Muscle layer of duodenum (tissue), 2 donors: ENCODE data around the gene TUBA4B.
A peak's percentile ranks its signal among the peaks of the same experiment; 100 is the strongest.

Experiments
- H3K27ac ChIP-seq: one replicate; pipeline ENCODE4 v1.7.0; 2013; ENCODE audit warnings: mild to moderate bottlenecking, low read length
- H3K27me3 ChIP-seq: one replicate; pipeline ENCODE4 v1.7.0; 2013; ENCODE audit warnings: low read depth, mild to moderate bottlenecking, control low read depth, low read length
- H3K36me3 ChIP-seq, 2 donors: one replicate each; pipeline ENCODE4 v1.7.0; 2013; ENCODE audit warnings: low read length in 2 of 2, control low read depth in 1 of 2, mild to moderate bottlenecking in 1 of 2; ENCODE audit not compliant: insufficient read depth in 2 of 2, control insufficient read depth in 1 of 2
- H3K4me1 ChIP-seq, 2 donors: one replicate each; pipeline ENCODE4 v1.7.0; 2013; ENCODE audit warnings: low read length in 2 of 2, mild to moderate bottlenecking in 2 of 2, control low read depth in 1 of 2, moderate library complexity in 1 of 2; ENCODE audit not compliant: insufficient read depth in 2 of 2, control insufficient read depth in 1 of 2
- H3K4me3 ChIP-seq, 2 donors: one replicate each; pipeline ENCODE4 v1.7.0; 2013; ENCODE audit warnings: low read length in 2 of 2, low read depth in 1 of 2, mild to moderate bottlenecking in 1 of 2
- H3K9me3 ChIP-seq, 2 donors: one replicate each; pipeline ENCODE4 v1.7.0; 2013; ENCODE audit warnings: low read length in 2 of 2, control low read depth in 1 of 2, mild to moderate bottlenecking in 1 of 2; ENCODE audit not compliant: control insufficient read depth in 1 of 2
- donor health status: healthy.

TUBA4B gene

GRCh38 chr2:219271021-219271420 is 18.0 kb downstream of the TUBA4B start:
- H3K36me3 ChIP-seq = peaks cover 0 to 4% of the 10 kb centered on the region in 2 donors

GRCh38 chr2:219272356-219272755 is 19.3 kb downstream of the TUBA4B start:
- Histone ChIP-seq H3K27me3 (no peaks in the 10 kb centered on the region), H3K27ac (no peak overlapping the region), H3K9me3 (no peaks in the 10 kb centered on the region), H3K36me3 (peaks cover 0 to 4% of the 10 kb centered on the region in 2 donors), H3K4me3 (no peak overlapping the region), H3K4me1 (peaks cover 0 to 5% of the 10 kb centered on the region in 2 donors)

More at GRCh38 chr2:219271021-219271420, 18.0 kb downstream of the TUBA4B start:
- Histone ChIP-seq H3K4me1 (peaks cover 0 to 5% of the 10 kb centered on the region in 2 donors), H3K4me3 (no peak overlapping the region), H3K9me3 (no peaks in the 10 kb centered on the region), H3K27ac (no peak overlapping the region), H3K27me3 (no peaks in the 10 kb centered on the region)

- Histone ChIP-seq H3K27me3 (no peaks in the 10 kb centered on the region), H3K4me1 (peaks cover 3 to 12% of the 10 kb centered on the region in 2 donors), H3K9me3 (no peaks in the 10 kb centered on the region), H3K27ac (no peak overlapping the region), H3K4me3 (no peak overlapping the region), H3K36me3 (peaks cover 0 to 4% of the 10 kb centered on the region in 2 donors)
Measured at GRCh38 chr2:219272995-219273394, 20.0 kb downstream of the TUBA4B start.

GRCh38 chr2:219273937-219274336 is 20.9 kb downstream of the TUBA4B start:
- H3K27me3 ChIP-seq = no peaks in the 10 kb centered on the region

GRCh38 chr2:219274361-219274921 is 21.4 kb downstream of the TUBA4B start:
- Histone ChIP-seq H3K4me1 (peaks cover 11 to 22% of the 10 kb centered on the region in 2 donors), H3K27ac (peak overlapping the region; percentile 29), H3K9me3 (no peaks in the 10 kb centered on the region), H3K27me3 (no peaks in the 10 kb centered on the region), H3K4me3 (no peak overlapping the region), H3K36me3 (peaks cover 0 to 4% of the 10 kb centered on the region in 2 donors)

More at GRCh38 chr2:219273937-219274336, 20.9 kb downstream of the TUBA4B start:
- Histone ChIP-seq H3K9me3 (no peaks in the 10 kb centered on the region), H3K4me1 (peaks cover 11 to 21% of the 10 kb centered on the region in 2 donors), H3K4me3 (no peak overlapping the region), H3K36me3 (peaks cover 0 to 4% of the 10 kb centered on the region in 2 donors), H3K27ac (peak overlapping the region; percentile 29)

- H3K4me1 ChIP-seq = peaks cover 20 to 45% of the 10 kb centered on the region in 2 donors
- no peaks in the 10 kb centered on the region for H3K27me3 ChIP-seq
- H3K9me3 ChIP-seq = no peaks in the 10 kb centered on the region
- peak overlapping the region; percentile 85 for H3K27ac ChIP-seq
- peak overlapping the region; percentile 54 to 79 for H3K4me3 ChIP-seq
- H3K36me3 ChIP-seq = peaks cover 24 to 27% of the 10 kb centered on the region in 2 donors
Measured at GRCh38 chr2:219277703-219278654, 24.9 kb downstream of the TUBA4B start.

- Histone ChIP-seq H3K4me1 (peaks cover 20 to 45% of the 10 kb centered on the region in 2 donors), H3K9me3 (no peaks in the 10 kb centered on the region), H3K27me3 (no peaks in the 10 kb centered on the region), H3K36me3 (peaks cover 27 to 34% of the 10 kb centered on the region in 2 donors), H3K4me3 (peak overlapping the region; percentile 54 to 79), H3K27ac (peak overlapping the region; percentile 85)
Measured at GRCh38 chr2:219278655-219279150, 25.7 kb downstream of the TUBA4B start.

- peaks cover 20 to 41% of the 10 kb centered on the region in 2 donors for H3K4me1 ChIP-seq
Measured at GRCh38 chr2:219279151-219279915, 26.3 kb downstream of the TUBA4B start, which contains the start of gene DNAJB2. Gene DNAJB2, plus strand, starts transcription at chr2:219279366. Its CDS starts 468 bp downstream, at chr2:219279834.

GRCh38 chr2:219279916-219280516 is 27.0 kb downstream of the TUBA4B start:
- no peaks in the 10 kb centered on the region for H3K27me3 ChIP-seq
- H3K27ac ChIP-seq = peak overlapping the region; percentile 83
- peaks cover 40 to 42% of the 10 kb centered on the region in 2 donors for H3K36me3 ChIP-seq
- no peaks in the 10 kb centered on the region for H3K9me3 ChIP-seq
- peak overlapping the region; percentile 79 to 87 for H3K4me3 ChIP-seq
- peaks cover 20 to 41% of the 10 kb centered on the region in 2 donors for H3K4me1 ChIP-seq

More at GRCh38 chr2:219279151-219279915, 26.3 kb downstream of the TUBA4B start, which contains the start of gene DNAJB2:
- peak within 1 kb of the TSS; percentile 85 for H3K27ac ChIP-seq
- peak within 1 kb of the TSS; percentile 79 to 87 for H3K4me3 ChIP-seq
- no peaks in the 10 kb centered on the region for H3K9me3 ChIP-seq
- peaks cover 34 to 36% of the 10 kb centered on the region in 2 donors for H3K36me3 ChIP-seq
- no peaks in the 10 kb centered on the region for H3K27me3 ChIP-seq

- H3K4me1 ChIP-seq = peaks cover 20 to 47% of the 10 kb centered on the region in 2 donors
- no peak overlapping the region for H3K27ac ChIP-seq
- peaks cover 44 to 48% of the 10 kb centered on the region in 2 donors for H3K36me3 ChIP-seq
- no peaks in the 10 kb centered on the region for H3K27me3 ChIP-seq
- peak overlapping the region in 1 of 2 donors; percentile 79 for H3K4me3 ChIP-seq
- no peaks in the 10 kb centered on the region for H3K9me3 ChIP-seq
Measured at GRCh38 chr2:219280651-219281050, 27.6 kb downstream of the TUBA4B start.
